Stimulated activated effector memory CD8-positive, alpha-beta T cell treated with anti-CD3 and anti-CD28 coated beads, Interleukin-12 subunit alpha, Interleukin-12 subunit beta, amount 100 ng/mL, for 72 hours (primary cell): Measurements from ENCODE around the gene IKBKE.

Experiments
- ATAC-seq: fragments of 150-1000 bp; cut with Tn5 transposase; 2 replicates; pipeline ENCODE4 v1.10.0; 2021
- DNase-seq, 2 donors: peaks; one replicate each; pipeline ENCODE4 v3.0.0; 2021 to 2022; ENCODE audit warnings: low spot score in 2 of 2
- H3K27ac Mint-ChIP-seq: one replicate; pipeline ENCODE4 v1.8.0; 2022; ENCODE audit warnings: mild to moderate bottlenecking, mixed read lengths
- H3K36me3 Mint-ChIP-seq: one replicate; pipeline ENCODE4 v1.8.0; 2022; ENCODE audit warnings: mild to moderate bottlenecking, mixed read lengths
- H3K4me1 Mint-ChIP-seq: one replicate; pipeline ENCODE4 v1.8.0; 2022; ENCODE audit warnings: mixed read lengths
- H3K4me3 Mint-ChIP-seq: one replicate; pipeline ENCODE4 v1.8.0; 2022; ENCODE audit warnings: mild to moderate bottlenecking, mixed read lengths
- H3K9me3 Mint-ChIP-seq: one replicate; pipeline ENCODE4 v1.8.0; 2022; ENCODE audit warnings: mixed read lengths

Gene IKBKE

DNA sequence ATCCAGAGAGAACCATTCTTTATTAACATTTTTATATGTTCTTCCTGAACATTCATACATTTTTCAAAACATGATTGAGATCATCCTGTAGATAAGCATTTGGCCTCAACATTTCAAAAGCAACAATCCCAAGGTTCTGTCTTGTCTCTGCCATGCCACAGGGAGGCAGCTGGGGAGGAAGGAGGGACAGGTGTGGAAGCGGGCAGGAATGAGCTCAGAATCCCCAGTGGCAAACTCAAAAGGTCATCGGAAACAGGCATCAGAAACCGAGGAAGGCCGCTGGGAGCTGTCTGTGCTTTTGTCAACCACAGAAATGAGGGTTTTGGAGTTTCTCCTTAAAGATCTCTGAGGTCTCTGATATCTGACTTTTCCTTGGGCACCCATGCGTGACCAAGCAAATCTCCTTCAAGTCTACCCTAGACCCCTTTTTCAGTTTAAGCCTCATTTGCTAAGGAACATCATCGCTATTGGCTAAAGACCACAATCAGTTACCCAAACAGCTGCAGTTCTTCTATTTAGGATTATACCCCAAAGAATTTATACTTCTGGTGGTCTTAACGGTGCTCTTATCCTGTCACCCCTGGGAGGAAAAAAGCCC, 71.1 kb downstream of the IKBKE start:
- peaks cover 16% of the 10 kb centered on the region for H3K4me1 Mint-ChIP-seq
- peak overlapping the region; percentile 60 for H3K27ac Mint-ChIP-seq
- H3K9me3 Mint-ChIP-seq, result no peaks in the 10 kb centered on the region
- DNase-seq (no peak), ATAC-seq (no peak)
- H3K4me3 Mint-ChIP-seq, result no peak overlapping the region
- H3K36me3 Mint-ChIP-seq, result no peaks in the 10 kb centered on the region

DNA sequence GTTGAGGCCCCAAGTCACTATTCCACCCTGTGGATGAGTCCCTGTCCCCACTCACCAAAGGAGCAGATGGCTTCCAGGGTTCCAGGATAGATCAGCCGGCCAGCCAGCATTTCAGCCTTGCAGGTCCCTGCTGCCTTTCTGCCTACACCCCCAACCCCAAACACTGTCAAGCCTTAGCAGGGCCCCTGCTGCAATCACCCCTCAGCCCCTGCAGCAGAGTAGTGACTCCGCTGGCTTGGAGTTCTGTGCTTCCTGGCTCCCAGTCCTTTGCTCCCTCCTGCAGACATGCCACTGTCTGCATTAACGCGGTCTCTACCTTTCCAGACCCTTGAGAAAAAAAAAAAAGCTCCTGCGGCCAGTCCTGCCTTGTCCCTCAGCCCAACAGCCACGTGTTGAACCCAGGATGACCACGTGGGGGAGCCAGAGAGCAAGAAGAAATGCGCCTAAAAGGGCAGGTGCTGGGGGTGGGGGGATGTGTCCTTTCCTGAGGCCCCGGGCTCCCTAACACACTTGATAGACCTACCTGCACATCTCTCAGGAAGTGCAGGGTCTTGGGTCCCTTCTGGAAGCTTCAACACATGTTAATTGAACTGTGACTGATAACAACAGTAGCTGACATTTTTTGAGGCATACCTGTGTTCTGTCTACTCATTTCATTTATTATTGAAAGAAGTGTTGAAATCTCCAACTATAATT, 74.4 kb downstream of the IKBKE start:
- no peak overlapping the region for H3K4me3 Mint-ChIP-seq
- ATAC-seq, result peak; percentile 84
- H3K4me1 Mint-ChIP-seq, result peaks cover 8% of the 10 kb centered on the region

DNA sequence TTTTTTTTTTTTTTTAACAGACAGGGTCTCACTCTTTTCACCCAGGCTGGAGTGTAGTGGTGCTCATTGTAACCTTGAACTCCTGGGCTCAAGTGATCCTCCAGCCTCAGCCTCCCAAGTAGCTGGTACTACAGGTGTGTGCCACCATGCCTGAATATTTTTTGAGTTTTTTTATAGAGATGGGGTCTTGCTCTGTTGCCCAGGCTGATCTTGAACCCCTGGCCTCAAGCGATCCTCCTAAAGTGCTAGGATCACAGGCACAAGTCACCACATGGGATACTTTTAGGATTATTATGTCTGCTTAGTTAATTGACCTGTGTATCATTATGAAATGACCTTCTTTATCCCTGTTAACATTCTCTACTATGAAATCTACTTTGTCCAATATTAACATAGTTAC, 75.1 kb downstream of the IKBKE start:
- Mint-ChIP-seq H3K36me3 (no peaks in the 10 kb centered on the region), H3K9me3 (no peaks in the 10 kb centered on the region), H3K4me3 (no peak overlapping the region), H3K27ac (no peak overlapping the region), H3K4me1 (peaks cover 8% of the 10 kb centered on the region)
- no peak for ATAC-seq
- no peak for DNase-seq

More for the DNA sequence above, 74.4 kb downstream of the IKBKE start:
- Mint-ChIP-seq H3K36me3 (no peaks in the 10 kb centered on the region), H3K9me3 (no peaks in the 10 kb centered on the region), H3K27ac (peak overlapping the region; percentile 37)
- peak; percentile 87 to 93 for DNase-seq
